ENCODE measurements around the gene OPCML.

Gene OPCML

GRCh38 chr11:132959693-132960092 is 572.6 kb downstream of the OPCML start:
- TF ChIP-seq CTCF (IDR thresholded peaks at IDR 0.05; ENCODE audit: extremely low read depth, missing control alignments), result no peak

GRCh38 chr11:132957881-132958280 is 574.4 kb downstream of the OPCML start:
- no peak for DNase-seq (ENCODE audit: low spot score)
- TF ChIP-seq CTCF (IDR thresholded peaks at IDR 0.05; ENCODE audit: extremely low read depth, missing control alignments), result no peak

More at GRCh38 chr11:132959693-132960092, 572.6 kb downstream of the OPCML start:
- DNase-seq (ENCODE audit: low spot score), result no peak

- no peak for DNase-seq (ENCODE audit: low spot score)
- no peak for TF ChIP-seq CTCF (IDR thresholded peaks at IDR 0.05; ENCODE audit: extremely low read depth, missing control alignments)
These were observed 584.0 kb downstream of the OPCML start for GRCh38 chr11:132948252-132948651.

- TF ChIP-seq CTCF (IDR thresholded peaks at IDR 0.05; ENCODE audit: extremely low read depth, missing control alignments), result no peak
- DNase-seq (ENCODE audit: low spot score), result no peak
These were observed 587.7 kb downstream of the OPCML start for GRCh38 chr11:132944569-132944944.

GRCh38 chr11:132943706-132944568 is 588.4 kb downstream of the OPCML start:
- DNase-seq (ENCODE audit: low spot score), result no peak
- TF ChIP-seq CTCF (IDR thresholded peaks at IDR 0.05; ENCODE audit: extremely low read depth, missing control alignments), result no peak

GRCh38 chr11:132943357-132943705 is 589.0 kb downstream of the OPCML start:
- no peak for TF ChIP-seq CTCF (IDR thresholded peaks at IDR 0.05; ENCODE audit: extremely low read depth, missing control alignments)
- no peak for DNase-seq (ENCODE audit: low spot score)

- no peak for DNase-seq (ENCODE audit: low spot score)
- no peak for TF ChIP-seq CTCF (IDR thresholded peaks at IDR 0.05; ENCODE audit: extremely low read depth, missing control alignments)
These were observed 589.5 kb downstream of the OPCML start for GRCh38 chr11:132942611-132943356.
